ENCODE data around the gene PPP1R17.

DNA sequence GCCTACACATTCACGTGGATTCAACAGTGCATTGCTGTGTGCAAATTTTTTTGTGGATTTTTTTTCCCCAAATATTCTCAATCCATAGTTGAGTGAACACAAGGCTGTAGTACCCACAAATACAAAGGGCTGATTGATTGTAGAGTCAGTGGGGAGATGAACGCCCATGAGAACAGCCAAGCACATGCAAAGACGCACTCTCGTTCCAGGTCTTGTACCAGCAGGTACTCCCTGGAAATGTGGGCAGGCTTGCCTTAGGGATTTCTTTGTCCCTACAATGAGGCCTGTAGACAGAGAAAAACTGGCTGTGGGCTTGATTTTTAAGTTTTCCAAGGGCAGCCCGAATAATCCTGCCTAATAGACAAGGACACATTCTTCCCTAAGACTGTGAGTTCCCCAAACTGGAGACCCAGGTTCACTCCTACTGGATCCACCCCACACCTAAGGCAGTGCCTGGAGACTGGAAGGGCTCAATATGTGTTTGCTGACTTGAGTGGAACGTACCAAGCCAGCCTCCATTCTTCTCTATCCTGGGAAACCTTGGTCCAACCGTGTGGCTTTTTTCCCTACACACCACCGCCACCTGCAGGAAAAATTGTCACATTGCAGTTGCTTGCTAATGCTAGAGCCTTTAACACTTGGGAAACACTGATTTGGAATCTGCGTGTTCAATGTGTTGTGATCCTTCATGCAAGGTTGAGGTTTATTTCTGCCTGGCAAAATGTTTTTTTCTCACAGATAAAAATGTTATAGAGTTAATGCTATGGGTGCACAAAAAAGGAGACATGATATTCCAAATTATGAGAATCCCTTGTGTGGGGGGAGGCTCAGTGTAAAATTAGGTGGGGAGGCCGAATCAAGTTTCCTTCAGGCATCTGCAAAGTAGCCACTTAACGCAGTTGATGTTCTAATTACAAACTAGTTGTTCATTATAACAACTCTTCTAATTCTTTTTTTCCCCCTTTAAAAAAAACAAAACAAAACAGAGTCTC, 49.3 kb downstream of the PPP1R17 start:
- no peak for TF ChIP-seq POLR2A (IDR thresholded peaks at IDR 0.05)
- TF ChIP-seq, protein P1, sequence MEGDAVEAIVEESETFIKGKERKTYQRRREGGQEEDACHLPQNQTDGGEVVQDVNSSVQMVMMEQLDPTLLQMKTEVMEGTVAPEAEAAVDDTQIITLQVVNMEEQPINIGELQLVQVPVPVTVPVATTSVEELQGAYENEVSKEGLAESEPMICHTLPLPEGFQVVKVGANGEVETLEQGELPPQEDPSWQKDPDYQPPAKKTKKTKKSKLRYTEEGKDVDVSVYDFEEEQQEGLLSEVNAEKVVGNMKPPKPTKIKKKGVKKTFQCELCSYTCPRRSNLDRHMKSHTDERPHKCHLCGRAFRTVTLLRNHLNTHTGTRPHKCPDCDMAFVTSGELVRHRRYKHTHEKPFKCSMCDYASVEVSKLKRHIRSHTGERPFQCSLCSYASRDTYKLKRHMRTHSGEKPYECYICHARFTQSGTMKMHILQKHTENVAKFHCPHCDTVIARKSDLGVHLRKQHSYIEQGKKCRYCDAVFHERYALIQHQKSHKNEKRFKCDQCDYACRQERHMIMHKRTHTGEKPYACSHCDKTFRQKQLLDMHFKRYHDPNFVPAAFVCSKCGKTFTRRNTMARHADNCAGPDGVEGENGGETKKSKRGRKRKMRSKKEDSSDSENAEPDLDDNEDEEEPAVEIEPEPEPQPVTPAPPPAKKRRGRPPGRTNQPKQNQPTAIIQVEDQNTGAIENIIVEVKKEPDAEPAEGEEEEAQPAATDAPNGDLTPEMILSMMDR (IDR thresholded peaks at IDR 0.05): peak; percentile 26 to 88 (median 73)

All from Peyer's patch (tissue), 4 donors.